HG03064 (cell line): ENCODE results near the gene SHQ1.
"Not testable (repeated sequence)": the region's sequence is repeated elsewhere in the genome, so short reads cannot be mapped to it uniquely, and the experiment has no call there.

Source experiments
- ATAC-seq: cut with Tn5 transposase; IDR thresholded peaks from one replicate; pipeline ENCODE4 v1.9.1; 2021; ENCODE audit warnings: low read depth; ENCODE audit not compliant: unreplicated experiment

Gene SHQ1

DNA sequence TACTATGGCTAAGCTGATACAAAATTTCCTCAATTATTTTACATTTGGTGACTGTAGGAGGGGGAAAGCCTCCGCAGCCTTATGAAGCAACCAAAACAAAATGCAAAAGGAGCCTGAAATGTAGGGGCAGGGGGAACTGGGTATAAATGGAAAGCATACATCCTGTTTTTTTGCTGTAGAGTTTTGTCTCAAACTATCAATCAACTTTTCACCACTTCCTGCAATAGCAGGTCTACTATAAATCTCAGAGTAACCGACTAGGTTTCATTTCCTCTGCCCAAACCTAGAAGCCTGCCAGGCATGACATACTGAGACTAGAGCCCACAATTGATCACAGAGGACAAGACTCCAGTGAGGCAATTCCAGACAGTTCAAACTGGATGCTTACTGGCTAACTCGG lies 91.3 kb downstream of the SHQ1 start:
- ATAC-seq, result peak; percentile 100

DNA sequence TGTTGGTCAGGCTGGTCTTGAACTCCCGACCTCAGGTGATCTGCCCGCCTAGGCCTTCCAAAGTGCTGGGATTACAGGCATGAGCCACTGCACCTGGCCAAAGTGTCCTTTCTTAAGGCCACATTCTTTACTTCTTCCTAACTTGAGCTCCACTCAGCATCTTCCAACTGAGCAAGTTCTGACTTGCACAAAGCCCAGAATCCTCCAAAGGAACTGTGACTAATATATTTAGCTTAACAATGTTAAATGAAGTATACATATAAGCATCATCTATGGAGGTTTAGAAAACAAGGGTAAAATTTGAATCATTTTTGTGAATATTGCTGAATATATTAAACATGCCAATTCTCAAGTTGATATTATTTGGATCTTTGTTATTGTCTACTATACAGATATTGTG lies 93.7 kb downstream of the SHQ1 start:
- ATAC-seq, result no peak

DNA sequence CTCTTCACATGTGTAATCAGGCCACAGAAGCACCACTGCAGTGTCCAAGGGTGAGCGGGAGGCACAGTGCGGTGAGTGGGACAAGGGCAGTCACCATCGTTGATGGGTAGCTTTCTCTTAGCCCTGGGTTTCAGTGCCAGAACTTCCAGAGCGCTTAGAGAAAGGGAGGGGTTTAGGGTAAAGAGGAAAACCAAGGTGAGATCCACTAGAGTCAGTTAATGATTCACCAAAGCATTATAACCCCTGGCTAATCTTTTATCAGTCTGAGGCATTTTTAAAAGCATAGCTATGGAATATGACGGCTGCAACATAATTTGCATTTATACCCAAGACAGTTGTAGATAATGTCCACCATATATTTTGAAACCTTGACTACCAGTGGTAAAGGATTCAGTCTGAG lies 94.8 kb downstream of the SHQ1 start:
- ATAC-seq, result no peak

DNA sequence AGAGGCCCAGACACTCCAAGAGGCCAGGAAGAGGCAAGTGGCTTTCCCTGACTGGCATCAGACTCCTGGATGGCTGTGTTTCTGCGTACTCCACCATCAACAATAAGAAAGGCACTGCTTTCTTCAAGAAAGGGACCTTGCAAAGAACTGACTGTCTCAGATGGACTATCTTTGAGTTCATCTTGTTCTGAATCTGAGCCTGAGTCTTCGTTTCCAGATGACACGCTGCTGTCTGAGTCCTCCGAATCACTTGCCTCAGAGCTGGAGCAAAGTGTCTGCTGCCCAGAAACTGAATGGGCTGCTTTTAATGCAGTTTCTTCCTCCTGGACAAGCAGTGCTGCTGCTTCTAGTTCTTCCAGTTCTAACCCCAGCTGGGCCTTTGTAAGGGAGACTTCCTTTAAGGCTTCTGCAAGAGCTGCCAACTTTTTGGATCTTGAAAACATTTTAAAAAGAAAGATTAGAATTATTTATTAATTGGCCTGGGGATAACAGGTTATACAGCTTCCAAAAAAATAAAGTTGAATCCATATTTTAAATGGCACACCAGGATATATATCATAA lies 97.8 kb downstream of the SHQ1 start:
- ATAC-seq, result no peak

DNA sequence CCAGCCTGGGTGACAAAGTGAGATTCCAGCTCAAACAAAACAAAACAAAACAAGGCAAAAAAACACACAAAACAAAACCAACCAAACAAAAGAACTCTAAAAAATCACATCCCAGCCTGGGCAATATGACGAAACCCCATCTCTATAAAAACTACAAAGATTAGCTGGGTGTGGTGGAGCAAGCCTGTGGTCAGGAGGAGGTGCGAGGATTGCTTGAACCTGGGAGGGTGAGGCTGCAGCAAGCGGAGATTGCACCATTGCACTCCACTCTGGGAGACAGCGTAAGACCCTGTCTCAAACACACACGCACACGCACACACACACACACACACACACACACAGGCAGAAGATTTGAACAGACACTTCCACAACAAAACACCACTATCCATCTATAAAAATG lies 99.6 kb downstream of the SHQ1 start:
- ATAC-seq, result no peak

DNA sequence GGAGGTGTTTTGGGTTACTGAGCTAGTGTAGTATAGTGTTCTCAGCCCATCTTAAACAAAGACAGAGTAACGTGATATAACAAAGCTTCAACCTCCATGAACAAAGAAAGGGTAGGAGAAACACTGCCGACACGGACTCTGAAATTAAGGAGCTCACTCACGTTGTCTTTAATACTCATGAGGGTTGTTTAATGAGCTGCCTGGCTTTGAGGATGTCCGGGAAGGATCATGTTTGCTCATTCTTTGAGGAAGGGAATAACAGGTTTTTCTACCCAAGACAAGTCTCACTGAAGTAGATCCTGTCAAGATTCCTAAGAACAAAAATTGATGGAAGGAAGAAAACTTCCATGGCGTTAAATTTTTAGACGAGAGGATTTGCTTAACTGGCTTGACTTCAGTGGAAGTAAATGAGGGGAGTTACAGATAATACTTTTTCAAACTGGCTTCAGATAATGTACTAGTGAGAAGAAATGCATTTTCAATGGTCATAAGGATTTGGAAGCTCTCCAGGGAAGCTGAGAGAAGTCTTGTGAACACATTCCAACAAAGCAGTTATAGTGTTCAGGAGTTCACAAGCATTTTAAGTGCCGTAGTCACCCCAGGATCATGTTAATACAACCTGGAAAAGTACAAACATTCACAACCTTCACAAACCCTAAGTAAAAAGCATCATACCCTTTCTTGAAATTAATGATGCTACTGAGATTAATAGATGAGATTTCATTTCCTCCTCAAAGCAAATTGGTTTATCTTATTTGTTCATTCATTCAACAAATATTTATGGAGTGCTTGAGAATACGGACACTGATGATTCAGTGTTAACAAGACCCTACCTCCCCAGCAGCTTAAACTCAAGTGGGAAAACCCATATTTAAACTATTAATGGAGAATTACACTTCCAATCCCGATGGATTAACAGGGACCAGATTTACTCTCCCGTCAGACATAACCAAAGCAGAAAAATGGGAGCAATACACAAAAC lies 101.5 kb downstream of the SHQ1 start:
- ATAC-seq, result no peak

DNA sequence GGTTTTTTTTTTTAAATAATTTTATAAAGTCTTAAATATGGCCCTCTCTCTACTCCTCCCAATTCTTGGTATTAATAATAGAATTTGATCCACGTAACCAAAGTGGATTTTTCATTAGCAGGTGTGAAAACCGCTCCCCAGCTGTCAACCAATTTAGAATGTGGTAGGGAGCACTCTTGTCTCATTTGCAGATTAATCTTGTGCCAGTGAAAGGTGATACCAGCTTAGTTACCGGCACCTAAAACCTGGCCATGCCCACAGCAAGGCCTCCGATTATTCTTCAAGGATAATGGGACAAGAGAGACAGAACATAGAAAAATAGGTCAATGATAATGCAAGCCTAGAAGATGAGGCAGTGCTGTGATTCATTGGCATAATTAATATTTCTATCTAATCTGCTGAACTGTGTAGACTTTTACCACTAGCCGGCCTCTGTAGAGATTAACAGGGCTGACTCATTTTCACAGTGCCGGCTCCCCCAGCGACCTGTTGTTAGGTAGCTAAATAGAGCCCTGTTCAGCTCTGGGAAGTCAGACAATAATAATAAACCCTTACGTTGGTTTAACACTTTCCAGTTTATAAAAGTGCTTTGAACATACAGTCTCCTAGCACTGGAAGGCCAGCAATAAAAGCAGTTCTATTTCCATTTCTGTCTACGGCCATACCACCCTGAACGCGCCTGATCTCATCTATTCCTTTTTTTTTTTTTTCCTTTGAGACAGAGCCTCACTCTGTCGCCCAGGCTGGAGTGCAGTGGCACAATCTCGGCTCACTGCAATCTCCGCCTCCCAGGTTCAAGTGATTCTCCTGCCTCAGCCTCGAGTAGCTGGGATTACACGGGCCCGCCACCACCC lies 102.9 kb downstream of the SHQ1 start:
- no peak for ATAC-seq

DNA sequence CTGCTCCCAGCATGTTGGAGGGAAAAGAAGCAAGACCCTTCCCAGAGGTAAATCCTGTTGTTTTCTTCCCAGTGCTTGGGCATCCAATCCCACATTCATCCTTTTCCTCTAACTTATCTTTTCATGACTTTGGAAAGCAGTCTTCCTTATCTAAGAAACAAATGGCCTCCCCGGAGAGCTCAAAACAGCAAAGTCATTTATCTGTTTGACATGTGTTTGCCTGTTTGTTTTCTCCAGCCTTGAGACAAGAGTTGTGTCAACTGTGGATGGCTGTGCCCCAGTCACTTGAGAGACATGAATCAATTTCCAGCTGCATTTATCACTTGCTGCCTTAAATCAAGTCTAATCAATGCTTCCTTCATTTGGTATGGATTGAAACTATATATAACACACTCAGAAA lies 103.9 kb downstream of the SHQ1 start:
- no peak for ATAC-seq

DNA sequence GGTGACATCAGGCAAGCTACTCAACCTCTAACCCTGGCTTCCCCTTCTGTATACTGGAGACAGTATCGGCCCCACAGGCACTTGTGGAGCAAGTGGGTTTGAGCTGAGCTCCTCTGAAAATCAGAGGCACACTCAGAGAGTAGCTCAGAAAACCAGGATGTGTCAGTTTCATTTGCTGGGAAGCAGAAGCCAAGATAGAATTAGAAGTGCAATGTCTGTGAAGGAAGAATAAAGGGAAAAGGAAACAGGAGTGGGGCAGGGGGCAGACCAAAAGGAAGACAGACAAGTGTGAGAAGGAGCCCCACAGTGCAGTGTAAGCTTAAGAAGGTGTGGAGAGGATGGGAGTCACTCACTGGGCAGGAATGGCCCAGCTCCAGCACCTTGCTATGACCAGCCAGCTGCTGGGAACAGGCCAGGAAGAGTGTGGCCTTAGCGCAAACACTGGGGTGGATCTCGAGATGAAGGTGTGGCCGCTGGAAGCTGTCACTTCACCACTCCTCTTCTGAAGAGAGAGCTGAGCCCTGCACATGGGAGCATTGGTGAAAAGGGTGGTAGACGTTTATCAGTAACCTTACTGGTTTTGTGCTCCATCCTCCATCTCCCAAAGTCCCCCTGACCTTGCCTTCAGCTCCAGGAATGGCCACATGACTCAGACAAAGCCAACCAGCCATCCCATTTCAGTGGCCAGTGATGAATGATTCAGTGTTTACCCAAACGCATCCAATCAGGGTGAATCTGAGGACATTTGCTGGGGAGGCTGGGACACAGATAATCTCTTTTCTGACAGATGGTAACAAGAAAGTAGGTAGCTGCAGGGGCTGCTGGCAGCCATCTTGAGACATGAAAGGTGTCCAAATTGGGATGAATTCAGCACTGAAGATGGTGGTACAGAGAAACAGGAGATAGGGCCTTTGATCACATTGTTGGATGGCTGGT lies 108.4 kb downstream of the SHQ1 start:
- ATAC-seq, result no peak

DNA sequence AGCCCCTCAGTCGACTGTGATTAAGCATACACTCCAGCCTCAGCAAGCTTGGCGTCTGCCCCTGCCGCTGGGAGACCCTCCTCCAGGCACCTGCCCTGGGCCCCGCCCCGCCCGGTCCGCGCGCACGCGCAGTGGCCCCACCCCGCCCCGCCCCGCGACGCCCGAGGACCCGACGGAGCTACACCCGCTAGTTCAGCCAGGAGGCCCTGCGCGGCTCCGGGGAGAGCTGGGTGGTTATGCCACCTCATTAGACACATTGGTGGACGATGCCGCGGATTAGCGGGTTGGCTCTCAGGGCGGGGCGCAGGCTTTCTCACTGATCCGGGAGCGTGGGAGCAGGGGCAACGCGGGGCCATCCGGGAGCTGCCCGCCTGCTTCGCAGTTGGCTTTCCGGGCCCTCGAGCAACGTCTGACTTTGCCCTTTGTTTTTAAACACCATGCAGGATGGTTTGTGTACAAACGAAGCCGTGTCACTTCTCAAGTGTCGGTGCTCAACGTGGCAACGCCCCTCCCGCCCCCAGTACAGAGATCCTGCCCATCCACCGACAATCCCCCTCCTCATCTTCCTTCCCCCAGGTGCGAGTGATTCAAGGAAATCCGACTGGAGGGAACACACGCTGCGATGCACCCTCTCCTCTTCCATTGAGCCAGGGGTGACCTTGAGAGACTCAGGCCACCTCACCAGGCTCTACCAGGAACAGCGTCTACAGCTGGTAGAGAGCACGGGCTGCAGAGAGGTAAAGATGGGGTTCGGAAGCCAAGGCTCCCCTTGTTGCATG lies 109.3 kb downstream of the SHQ1 start:
- ATAC-seq, result peak; percentile 65

DNA sequence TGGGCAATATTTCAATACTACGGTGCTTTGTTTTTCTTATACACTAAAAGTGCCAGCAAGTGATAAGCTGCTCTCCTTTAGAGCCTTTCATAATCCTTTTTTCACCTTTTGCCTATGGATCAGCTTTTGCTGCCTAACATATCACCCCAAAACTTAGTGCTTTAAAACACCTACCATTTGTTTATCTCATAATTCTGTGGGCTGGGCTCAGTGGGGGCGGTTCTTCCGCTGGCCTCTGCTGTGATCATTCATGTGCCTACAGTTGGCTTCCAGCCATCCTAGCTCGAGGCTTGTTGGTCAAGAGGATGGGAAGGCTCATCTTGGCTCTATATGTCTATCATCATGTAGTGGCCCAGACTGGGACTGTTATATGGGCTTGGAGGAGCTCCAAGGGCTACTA lies 113.2 kb downstream of the SHQ1 start:
- not testable (repeated sequence) for ATAC-seq

DNA sequence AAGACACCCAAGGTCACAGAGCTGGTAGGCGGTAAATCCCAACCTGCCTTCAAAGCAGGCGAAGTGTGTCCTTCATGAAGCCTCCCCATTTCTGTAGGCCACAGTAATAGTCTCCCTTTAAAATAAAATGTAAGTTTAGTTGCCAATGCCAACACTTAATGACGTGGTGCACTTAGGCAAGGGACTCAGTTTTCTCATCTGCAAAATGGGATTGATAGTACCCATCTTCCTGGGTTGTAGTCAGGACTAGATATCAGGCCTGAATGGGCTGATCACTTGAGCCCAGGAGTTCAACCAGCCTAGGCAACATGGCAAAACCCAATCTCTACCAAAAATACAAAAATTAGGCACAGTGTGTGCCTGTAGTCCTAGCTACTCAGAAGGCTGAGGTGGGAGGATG lies 114.6 kb downstream of the SHQ1 start:
- no peak for ATAC-seq

DNA sequence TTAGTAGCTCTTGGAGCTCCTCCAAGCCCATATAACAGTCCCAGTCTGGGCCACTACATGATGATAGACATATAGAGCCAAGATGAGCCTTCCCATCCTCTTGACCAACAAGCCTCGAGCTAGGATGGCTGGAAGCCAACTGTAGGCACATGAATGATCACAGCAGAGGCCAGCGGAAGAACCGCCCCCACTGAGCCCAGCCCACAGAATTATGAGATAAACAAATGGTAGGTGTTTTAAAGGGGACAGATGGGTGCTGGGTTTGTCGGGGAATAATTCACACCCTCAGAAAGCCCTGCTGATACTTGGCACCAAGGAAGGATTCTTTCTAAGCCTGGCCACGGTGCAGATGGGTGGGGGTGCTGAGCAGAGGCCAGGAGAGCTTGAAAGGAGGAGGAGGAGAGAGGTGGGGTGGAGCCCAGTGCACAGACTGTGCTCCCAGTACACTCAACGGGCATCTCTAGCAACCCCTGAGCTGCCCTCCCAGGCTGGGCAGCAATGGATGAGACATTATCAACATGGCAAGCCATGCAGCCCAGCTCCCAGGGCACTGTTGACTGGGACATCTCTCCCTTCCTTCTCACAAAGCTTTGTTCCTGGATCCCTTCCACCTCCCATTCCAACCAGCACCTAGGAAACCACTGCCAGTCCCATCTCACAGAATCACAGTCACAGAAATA lies 115.4 kb downstream of the SHQ1 start:
- not testable (repeated sequence) for ATAC-seq

DNA sequence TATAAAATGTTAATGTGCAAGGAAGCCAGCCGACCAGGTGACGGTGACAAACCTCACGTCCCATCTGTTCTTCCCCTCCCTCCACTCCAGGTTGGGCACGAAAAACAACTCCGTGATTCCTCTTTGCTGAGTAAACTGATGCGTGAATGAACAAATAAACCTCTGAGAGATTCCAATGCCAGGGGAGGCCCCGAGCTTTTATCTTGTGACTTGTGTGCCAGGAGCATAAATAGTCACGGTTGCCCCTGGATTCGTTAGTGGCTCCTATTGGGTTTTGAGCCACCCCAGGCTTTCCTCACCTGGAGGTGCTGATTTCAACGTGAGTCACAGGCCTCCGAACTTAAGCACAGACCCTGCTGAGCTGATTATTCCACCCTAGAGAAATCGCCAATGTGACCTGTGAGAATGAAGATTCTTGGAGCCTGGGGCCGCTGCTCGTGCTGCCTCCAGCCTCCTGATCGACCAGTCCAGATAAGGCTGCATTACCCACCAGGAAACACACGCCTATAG lies 119.2 kb downstream of the SHQ1 start:
- ATAC-seq, result no peak

DNA sequence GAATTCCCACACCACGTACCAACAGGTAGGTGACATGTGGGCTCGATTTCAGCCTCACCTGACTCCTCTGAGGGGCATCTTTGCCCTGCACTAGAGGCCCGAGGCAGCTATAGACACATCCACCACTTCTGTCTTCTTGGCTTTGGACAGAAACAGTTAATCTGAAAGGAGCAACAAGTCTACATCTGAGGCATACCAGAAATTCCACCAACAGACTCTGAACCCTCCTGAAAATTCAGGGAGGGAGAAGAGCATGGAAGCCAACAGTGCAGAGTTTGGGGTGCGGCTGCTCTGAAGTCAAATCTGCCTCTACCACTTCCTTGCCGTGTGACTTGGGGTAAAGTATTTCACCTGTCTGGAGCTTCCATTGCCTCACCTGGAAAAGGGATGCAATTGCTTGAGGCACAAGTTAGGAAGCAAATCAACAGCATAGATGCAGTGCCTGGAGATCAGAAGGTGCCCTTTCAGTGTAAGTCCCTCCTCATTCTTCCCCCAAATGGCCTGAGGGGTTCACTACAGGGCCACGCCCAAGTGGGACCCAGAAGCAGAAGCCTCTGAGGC lies 119.8 kb downstream of the SHQ1 start:
- ATAC-seq, result no peak

DNA sequence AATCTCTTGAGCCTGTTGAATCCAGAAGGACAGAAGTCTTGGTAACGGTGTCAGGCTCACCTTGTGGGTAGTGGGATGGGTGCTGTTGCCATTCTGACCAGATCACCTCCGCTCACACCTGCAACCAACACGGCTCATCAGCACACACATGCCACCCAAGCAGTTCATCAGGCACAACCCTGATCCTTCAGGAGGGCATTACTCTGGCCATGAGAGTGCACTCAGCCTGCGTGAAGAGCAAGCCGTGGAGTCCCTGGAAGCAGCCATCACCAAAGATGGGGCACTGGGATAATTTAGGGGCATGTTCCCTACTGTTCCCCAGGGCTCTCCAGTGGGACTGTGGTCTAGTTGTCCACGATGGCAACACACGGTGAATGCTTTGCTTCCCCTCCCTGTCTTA lies 120.5 kb downstream of the SHQ1 start:
- ATAC-seq, result no peak

DNA sequence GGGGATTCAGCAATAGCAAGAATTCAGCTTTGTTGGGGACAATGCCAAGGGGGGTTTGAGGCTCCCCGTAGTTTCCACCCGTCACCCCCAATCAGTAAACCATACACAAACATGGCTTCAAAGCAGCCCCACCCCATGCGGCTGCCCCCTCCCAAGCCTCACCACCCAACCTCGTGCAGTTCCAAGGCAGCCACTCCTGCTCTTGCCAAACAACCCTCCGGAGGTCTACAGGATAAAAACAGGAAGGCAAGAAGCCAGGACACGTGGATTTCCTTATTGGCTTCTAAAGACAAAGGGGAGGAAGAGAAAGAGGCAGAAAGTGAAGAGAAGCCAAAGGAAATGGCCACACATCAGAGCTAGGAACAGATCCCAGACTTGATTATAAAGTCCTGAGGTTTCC lies 121.1 kb downstream of the SHQ1 start:
- ATAC-seq, result no peak

DNA sequence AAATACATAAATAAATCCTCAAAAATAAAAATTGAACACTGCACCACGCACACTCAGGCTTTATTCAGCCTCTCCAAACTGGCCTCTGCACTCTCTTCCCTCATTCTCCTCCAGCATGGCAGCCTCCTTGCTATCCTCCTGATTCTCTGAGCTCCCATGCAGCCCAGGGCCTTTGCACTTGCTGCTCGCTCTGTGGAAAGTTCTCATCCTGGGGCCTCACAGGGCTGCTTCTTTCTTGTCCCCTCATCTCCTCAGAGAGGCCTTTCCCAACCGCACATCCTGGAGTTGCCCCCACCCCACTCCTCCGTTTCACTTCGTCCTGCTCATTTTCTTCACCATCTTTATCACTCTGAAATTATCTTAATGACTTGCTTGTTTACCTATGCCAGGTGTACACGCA lies 123.0 kb downstream of the SHQ1 start:
- no peak for ATAC-seq
